NCI-H774 (cell line): ENCODE data around the gene SMAD4.
"Not testable (repeated sequence)": the region's sequence is repeated elsewhere in the genome, so short reads cannot be mapped to it uniquely, and the experiment has no call there.

ENCODE experiments used
- DNase-seq: peaks from one replicate; lab custom pipeline; 2025; lab: John Stamatoyannopoulos, UW

Gene SMAD4

GRCh38 chr18:51111633-51112355, 81.8 kb downstream of the SMAD4 start:
- DNase-seq = not testable (repeated sequence)

DNA sequence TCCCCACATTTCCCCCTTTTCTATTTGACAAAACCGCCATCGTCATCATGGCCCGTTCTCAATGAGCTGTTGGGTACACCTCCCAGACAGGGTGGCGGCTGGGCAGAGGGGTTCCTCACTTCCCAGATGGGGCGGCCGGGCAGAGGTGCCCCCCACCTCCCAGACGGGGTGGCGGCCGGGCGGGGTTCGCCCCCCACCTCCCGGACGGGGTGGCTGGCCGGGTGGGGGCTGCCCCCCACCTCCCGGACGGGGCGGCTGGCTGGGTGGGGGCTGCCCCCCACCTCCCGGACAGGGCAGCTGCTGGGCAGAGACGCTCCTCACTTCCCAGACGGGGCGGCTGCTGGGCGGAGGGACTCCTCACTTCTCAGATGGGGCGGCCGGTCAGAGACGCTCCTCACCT, 87.0 kb downstream of the SMAD4 start:
- DNase-seq = not testable (repeated sequence)

GRCh38 chr18:51119561-51119960, 89.5 kb downstream of the SMAD4 start:
- DNase-seq = not testable (repeated sequence)

GRCh38 chr18:51119976-51120375, 90.0 kb downstream of the SMAD4 start:
- DNase-seq = not testable (repeated sequence)

DNA sequence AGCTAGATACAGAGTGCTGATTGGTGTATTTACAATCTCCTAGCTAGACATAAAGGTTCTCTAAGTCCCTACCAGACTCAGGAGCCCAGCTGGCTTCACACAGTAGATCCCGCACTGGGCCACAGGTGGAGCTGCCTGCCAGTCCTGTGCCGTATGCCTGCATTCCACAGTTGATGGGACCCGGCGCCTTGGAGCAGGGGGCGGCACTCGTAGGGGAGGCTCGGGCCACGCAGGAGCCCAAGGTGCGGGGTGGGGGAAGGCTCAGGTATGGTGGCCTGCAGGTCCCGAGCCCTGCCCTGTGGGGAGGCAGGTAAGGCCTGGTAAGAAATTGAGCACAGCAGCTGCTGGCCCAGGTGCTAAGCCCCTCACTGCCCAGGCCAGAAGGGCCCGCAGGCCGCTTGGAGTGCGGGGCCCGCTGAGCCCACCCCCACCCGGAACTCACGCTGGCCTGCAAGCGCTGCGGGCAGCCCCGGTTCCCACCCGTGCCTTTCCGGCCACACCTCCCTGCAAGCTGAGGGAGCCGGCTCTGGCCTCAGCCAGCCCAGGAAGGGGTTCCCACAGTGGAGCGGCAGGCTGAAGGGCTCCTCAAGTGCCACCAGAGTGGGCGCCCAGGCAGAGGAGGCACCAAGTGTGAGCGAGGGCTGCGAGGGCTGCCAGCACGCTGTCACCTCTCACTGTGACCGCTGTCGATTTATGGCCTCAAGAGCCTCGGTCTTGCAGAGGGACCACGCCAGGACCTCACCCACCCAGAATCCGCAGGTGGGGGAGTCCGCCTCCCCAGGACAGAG, 91.0 kb downstream of the SMAD4 start:
- no peak for DNase-seq

- no peak for DNase-seq
These were observed 91.5 kb downstream of the SMAD4 start for GRCh38 chr18:51121597-51121857.

GRCh38 chr18:51122266-51123045, 92.4 kb downstream of the SMAD4 start:
- no peak for DNase-seq

DNA sequence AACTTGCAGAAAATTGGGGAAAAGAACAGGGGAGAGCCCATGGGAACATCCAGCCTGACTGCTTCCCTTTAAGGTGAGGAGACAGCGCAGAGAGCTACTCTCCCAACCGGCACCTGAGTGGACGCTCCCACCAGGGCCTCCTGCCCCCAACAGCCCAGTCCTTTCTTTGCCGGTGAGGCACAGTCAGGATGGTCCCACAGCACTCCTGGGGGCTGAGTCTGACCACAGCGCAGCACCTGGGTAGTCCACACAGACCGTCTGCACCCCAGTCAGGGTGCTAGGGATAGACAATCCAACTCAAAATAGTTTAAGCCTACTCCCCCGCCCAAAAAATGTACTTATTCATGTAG, 93.0 kb downstream of the SMAD4 start:
- DNase-seq = no peak

GRCh38 chr18:51123481-51123880, 93.5 kb downstream of the SMAD4 start:
- DNase-seq = no peak

DNA sequence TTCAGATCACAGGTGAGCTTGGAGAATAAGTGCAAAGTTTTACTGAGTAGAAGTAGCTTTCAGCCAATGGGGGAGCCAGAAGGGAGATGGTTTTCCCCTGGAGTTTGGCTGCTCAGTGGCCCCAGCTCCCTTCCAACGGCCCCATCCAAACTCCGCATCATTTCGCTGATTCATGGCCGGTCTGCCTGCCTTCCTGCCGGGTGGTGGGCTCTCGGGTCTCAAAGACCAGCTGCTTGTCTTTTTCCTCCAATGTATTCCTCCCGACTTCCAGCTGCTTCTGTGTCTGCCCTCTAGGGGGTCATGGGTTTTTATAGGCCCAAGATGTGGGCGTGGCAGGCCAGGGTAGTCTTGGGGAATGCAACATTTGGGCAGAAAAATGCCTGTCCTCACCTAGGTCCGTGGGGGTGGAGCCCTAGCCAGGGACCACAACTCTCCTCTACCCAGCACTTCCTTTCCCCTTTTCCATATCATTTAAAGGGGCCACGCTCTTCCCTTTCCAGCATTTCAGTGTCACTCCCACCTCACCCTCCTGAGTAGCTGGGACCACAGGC, 94.0 kb downstream of the SMAD4 start:
- no peak for DNase-seq

DNA sequence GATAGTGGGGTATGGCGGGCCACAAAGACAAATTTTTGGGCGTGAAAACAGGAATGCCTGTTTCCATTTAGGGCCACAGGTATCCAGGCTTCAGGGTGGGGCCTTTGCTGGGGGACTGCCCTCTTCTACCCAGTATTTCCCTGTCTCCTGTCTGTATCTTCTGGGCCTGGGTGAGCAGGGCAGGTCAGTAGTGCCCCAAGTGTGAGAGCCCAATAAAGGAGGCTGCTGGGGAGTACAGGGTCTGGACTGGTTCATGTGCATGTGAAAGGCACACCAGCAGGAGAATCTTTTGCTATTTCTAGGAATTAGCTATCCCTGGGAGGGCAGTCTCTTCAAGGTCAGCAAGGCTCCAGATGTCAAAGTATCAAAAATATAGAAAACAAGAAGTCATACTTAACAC, 96.0 kb downstream of the SMAD4 start:
- no peak for DNase-seq

DNA sequence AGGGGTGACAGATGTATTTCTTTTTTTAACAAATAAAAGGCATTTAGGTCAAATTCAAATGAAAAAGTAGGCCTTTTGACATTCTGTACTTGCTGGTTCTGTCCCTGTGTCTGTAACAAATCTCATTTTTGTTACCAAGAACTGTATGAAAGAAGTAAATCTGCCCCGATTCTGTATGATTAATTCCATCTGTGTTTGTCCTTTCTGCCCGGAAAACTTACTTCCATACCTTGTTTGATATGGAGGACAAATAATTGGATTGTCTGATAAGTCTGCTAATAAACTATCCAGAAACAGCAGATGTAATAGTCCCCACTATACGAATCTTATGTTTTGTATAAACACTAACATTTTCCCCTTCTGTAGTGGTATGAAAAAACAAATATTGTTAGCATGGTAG, 97.7 kb downstream of the SMAD4 start:
- DNase-seq = no peak

DNA sequence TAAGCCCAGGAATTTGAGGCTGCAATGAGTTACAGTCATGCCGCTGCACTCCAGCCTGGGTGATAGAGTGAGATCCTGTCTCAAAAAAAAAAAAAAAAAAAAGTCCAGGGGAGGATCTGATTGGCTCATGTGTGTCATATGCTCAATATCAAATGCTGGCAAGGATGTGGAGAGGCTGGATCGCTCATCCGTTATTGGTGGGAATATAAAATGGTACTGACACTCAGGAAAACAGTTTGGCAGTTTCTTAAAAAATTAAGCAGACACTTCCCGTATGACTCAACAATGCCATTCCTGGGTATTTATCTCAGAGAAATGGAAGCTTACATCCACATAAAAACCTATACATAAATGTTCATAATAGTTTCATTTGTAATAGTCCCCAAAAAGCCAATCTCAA, 98.5 kb downstream of the SMAD4 start:
- no peak for DNase-seq

GRCh38 chr18:51132256-51132935, 102.4 kb downstream of the SMAD4 start:
- no peak for DNase-seq

DNA sequence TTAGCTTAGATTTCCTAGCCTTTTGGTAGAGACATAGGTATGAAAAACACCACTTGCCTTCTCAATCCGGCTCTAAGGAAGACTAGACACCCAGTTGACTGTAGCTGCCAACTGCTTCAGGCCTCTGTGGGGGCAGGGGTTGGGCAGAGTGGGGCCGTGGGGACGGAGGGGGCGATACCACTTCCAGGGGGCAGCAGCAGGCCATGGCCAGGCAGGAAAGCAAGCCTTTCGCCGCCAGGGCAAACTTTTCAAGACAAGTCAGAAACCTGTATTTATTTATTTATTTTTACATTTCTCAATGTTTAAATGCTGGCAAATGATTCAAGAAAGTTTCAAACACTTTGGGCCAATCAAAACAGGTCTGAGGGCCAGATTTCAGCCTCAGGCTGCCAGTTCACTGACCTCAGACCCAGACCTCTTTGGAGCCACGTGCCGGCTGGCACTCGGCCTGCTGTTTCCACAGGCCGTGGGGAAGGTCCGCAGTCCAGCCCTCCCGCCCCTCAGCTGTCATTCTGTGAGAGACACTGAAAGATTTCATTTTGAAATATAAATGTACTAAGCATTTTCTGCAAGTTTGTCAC, 103.7 kb downstream of the SMAD4 start:
- DNase-seq = no peak
